ENCODE data around the gene PLCD1. TPM values are rescaled to one million over a fixed set of nuclear protein-coding genes. Genes with fewer than 3 reads are reported as not detected.

PLCD1 gene
- total and polyA plus RNA-seq, 2 of the 13 experiments (the other 11 are each of a cell fraction or from before 2014, with no cell fraction given) = 10.1 to 12.4 TPM

- TF ChIP-seq ZFY (CRISPR knock-in tag; IDR thresholded peaks at IDR 0.05) (no peak), MEIS1 (CRISPR knock-in tag; IDR thresholded peaks at IDR 0.05; ENCODE audit: borderline replicate concordance) (no peak), RFX5 (IDR thresholded peaks at IDR 0.05; ENCODE audit: low read depth, low read length) (no peak), CCDC6 (CRISPR knock-in tag; IDR thresholded peaks at IDR 0.05) (no peak), ZNF3 (CRISPR knock-in tag; IDR thresholded peaks at IDR 0.05) (no peak), NKX3-1 (CRISPR knock-in tag; IDR thresholded peaks at IDR 0.05) (no peak)
- no peak for FAIRE-seq
- DNase-seq (ENCODE audit: low spot score) = no peak
- no peak for ATAC-seq
- H3K79me2 ChIP-seq (ENCODE audit: insufficient read depth, low read length) = no peaks in the 10 kb centered on the region
- no peak overlapping the region for H3K9ac ChIP-seq (ENCODE audit: insufficient read depth, low read depth, low read length)
- H3K27ac ChIP-seq (ENCODE audit: extremely low read length, insufficient read depth, low read length) = no peak overlapping the region
- peaks cover 13 to 44% of the 10 kb centered on the region in 2 experiments for H3K27me3 ChIP-seq (ENCODE audit: control insufficient read depth in 1 of 2, insufficient read depth in 2 of 2, low read length in 2 of 2)
- no peak overlapping the region for H3K4me2 ChIP-seq (ENCODE audit: low read depth, low read length)
- H3K4me1 ChIP-seq (ENCODE audit: insufficient read depth, low read length) = peaks cover 20% of the 10 kb centered on the region
- in situ Hi-C loops (cut with HindIII; ENCODE audit: extremely low pct_ligation_motif_present, low pct_unique_long_range_greater_than_20kb) (no loop called here), intact Hi-C loops (cut with micrococcal nuclease; ENCODE audit: unreplicated experiment) (no loop called here)
- no peaks in the 10 kb centered on the region for H4K20me1 ChIP-seq (ENCODE audit: insufficient read depth, low read length)
- POLR2A ChIA-PET = no interaction called here
- no peaks in the 10 kb centered on the region for H3K9me3 ChIP-seq (ENCODE audit: low read length)
- no peak overlapping the region for H2AFZ ChIP-seq (ENCODE audit: low read length)
- no peaks in the 10 kb centered on the region for H3K36me3 ChIP-seq (replicated peaks in 1 of 2; ENCODE audit: control insufficient read depth in 1 of 2, insufficient read depth in 2 of 2, low read length in 2 of 2)
- WGBS (ENCODE audit: low lambda C conversion rate) = 43% methylated on average over 1 of the region's 1 CpG
- CTCF ChIA-PET (ENCODE audit: low intra/inter-chr PET ratio, low total read pairs) = no interaction called here
- BruUV-seq (replicated peaks) = no TSS peak
- H3K4me3 ChIP-seq (replicated peaks in 1 of 3; ENCODE audit: insufficient read depth in 1 of 3, low read depth in 2 of 3, low read length in 3 of 3) = no peak overlapping the region
Observed at GRCh38 chr3:38032328-38032865, 3.0 kb upstream of the PLCD1 start.

DNA sequence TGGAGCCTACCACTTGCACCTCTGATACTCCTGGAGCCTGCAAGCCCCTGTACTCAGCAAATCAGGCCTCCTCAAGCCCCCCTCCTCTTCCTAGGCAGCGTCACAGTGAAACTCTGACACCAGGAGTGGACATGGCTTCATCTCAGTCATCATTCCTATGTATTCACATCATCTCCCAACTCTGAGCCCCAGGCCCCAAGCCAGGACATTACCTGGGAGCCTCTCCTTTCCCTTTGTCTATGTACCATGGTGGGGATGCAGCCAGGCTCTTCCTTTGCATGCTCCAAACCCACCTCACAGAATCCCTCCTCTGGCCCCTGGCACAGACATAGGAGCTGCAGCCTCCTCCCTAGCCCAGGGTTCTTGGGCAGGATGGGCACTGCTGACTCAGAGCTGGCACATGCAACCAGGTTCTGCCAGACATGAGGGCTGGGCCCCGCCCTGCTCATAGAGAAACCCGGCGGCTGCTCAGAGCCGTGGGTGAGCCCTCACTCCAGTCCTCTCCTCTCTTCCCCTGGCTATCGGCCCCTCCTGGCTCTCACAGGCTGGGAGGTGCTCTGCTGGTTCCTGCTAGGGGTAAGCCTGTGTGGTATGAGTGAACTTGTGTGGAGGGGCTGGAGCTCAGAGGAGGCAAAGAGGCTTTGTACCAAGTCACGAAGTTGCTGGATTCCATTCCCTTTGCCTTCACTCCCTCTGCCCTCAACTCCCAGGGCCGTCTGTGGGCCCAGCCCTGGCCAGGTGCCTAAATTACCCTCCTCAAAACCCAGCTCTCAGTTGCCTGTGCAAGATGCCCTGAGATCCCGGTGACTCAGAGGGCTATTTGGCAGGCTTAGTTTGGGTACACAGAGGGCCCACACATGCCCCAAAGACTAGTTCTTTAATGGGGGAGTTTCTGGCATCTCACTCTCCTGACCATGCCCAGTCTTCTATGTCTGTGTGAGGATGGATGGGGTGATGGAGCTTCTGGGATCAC, 1.9 kb upstream of the PLCD1 start:
- Histone ChIP-seq H3K9me3 (ENCODE audit: low read length) (no peaks in the 10 kb centered on the region), H3K4me3 (replicated peaks in 1 of 3; ENCODE audit: insufficient read depth in 1 of 3, low read depth in 2 of 3, low read length in 3 of 3) (no peak overlapping the region), H3K27ac (ENCODE audit: extremely low read length, insufficient read depth, low read length) (no peak overlapping the region), H4K20me1 (ENCODE audit: insufficient read depth, low read length) (no peaks in the 10 kb centered on the region), H3K4me2 (ENCODE audit: low read depth, low read length) (no peak overlapping the region), H3K4me1 (ENCODE audit: insufficient read depth, low read length) (peaks cover 20% of the 10 kb centered on the region), H3K27me3 (ENCODE audit: control insufficient read depth in 1 of 2, insufficient read depth in 2 of 2, low read length in 2 of 2) (peaks cover 13 to 36% of the 10 kb centered on the region in 2 experiments), H3K36me3 (replicated peaks in 1 of 2; ENCODE audit: control insufficient read depth in 1 of 2, insufficient read depth in 2 of 2, low read length in 2 of 2) (no peaks in the 10 kb centered on the region), H3K79me2 (ENCODE audit: insufficient read depth, low read length) (no peaks in the 10 kb centered on the region), H2AFZ (ENCODE audit: low read length) (no peak overlapping the region), H3K9ac (ENCODE audit: insufficient read depth, low read depth, low read length) (no peak overlapping the region)
- CTCF ChIA-PET (ENCODE audit: low intra/inter-chr PET ratio, low total read pairs) = no interaction called here
- FAIRE-seq (no peak), ATAC-seq (no peak), DNase-seq (ENCODE audit: low spot score) (no peak)
- no TSS peak for BruUV-seq (replicated peaks)
- 19% methylated on average over 4 of the region's 9 CpGs for WGBS (ENCODE audit: low lambda C conversion rate)
- TF ChIP-seq MED1 (CRISPR knock-in tag; IDR thresholded peaks at IDR 0.05) = no peak
- TF ChIP-seq, protein P1, sequence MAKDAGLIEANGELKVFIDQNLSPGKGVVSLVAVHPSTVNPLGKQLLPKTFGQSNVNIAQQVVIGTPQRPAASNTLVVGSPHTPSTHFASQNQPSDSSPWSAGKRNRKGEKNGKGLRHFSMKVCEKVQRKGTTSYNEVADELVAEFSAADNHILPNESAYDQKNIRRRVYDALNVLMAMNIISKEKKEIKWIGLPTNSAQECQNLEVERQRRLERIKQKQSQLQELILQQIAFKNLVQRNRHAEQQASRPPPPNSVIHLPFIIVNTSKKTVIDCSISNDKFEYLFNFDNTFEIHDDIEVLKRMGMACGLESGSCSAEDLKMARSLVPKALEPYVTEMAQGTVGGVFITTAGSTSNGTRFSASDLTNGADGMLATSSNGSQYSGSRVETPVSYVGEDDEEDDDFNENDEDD (CRISPR knock-in tag; IDR thresholded peaks at IDR 0.05; ENCODE audit: borderline replicate concordance) = no peak
- TF ChIP-seq, protein P2, sequence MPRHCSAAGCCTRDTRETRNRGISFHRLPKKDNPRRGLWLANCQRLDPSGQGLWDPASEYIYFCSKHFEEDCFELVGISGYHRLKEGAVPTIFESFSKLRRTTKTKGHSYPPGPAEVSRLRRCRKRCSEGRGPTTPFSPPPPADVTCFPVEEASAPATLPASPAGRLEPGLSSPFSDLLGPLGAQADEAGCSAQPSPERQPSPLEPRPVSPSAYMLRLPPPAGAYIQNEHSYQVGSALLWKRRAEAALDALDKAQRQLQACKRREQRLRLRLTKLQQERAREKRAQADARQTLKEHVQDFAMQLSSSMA (CRISPR knock-in tag; IDR thresholded peaks at IDR 0.05) = no peak
- TF ChIP-seq ZNF224 (CRISPR knock-in tag; IDR thresholded peaks at IDR 0.05) = no peak
- TF ChIP-seq, protein P3, sequence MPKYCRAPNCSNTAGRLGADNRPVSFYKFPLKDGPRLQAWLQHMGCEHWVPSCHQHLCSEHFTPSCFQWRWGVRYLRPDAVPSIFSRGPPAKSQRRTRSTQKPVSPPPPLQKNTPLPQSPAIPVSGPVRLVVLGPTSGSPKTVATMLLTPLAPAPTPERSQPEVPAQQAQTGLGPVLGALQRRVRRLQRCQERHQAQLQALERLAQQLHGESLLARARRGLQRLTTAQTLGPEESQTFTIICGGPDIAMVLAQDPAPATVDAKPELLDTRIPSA (CRISPR knock-in tag; IDR thresholded peaks at IDR 0.05; ENCODE audit: borderline replicate concordance) = no peak
- POLR2A ChIA-PET = interaction anchor here (1.7 kb wide), 1 partner anchor 14 kb away, joined by 4 read pairs; no protein-coding TSS in a partner anchor
- intact Hi-C loops (cut with micrococcal nuclease; ENCODE audit: unreplicated experiment) (no loop called here), in situ Hi-C loops (cut with HindIII; ENCODE audit: extremely low pct_ligation_motif_present, low pct_unique_long_range_greater_than_20kb) (no loop called here)

All from HepG2 (cell line).